Measurements from ENCODE around the gene CD52. TPM values are rescaled to one million over a fixed set of nuclear protein-coding genes. Genes with fewer than 3 reads are reported as not detected.

CD52 gene
- total and polyA plus RNA-seq, 2 donors (not counting 3 experiments of a cell fraction or from before 2014, with no cell fraction given), result not detected

DNA sequence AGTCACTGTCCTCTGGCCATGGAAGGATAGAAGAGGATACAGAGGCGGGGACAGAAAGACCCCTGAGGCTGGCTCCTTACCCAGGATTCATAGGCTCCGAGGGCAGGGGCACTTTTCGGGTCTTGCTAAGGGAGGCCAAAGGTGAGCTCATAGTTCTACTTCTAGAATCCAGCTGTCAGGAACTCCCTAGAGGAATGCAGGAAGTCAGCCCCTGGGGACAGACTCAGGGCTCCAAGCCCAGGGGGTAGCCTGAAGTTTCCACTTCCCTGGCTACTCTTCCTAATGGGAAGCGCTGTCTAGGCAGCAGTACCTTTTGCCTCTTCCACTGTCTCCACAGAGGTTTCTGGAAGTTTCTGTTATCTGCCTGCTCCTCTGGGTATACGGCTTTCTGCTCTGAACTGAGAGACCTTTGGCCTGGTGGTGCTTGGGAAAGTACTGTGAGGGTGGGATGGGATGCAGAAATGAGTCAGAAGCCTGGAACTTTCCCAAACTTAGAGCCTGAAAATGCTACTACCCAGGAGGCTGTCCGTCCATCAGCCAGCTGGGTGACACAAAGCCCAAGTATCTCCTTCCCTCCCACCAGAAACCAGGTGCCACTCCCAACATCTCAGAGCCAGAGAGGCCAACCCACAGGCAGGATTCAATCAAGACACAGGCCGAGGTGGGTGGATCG lies 14.9 kb upstream of the CD52 start:
- POLR2A ChIA-PET, result no interaction called here
- Histone ChIP-seq H4K20me1 (replicated peaks; ENCODE audit: control insufficient read depth, extremely low read depth, insufficient read depth, low read length) (no peaks in the 10 kb centered on the region), H3K27me3 (ENCODE audit: control insufficient read depth in 2 of 2, insufficient read depth in 2 of 2, low read length in 2 of 2) (no peaks in the 10 kb centered on the region), H3K9me1 (replicated peaks; ENCODE audit: control insufficient read depth, extremely low read depth, insufficient read depth, low read length) (no peaks in the 10 kb centered on the region), H3K79me2 (ENCODE audit: control insufficient read depth, insufficient read depth, low read length) (no peaks in the 10 kb centered on the region), H3K4me3 (replicated peaks in 1 of 3; ENCODE audit: insufficient read depth in 1 of 3, low read depth in 1 of 3, low read length in 3 of 3) (no peak overlapping the region), H3K27ac (ENCODE audit: insufficient read depth, low read depth, low read length) (no peak overlapping the region), H3K9me3 (replicated peaks; ENCODE audit: control insufficient read depth, insufficient read depth, low read length) (no peaks in the 10 kb centered on the region), H3K4me1 (ENCODE audit: control insufficient read depth, extremely low read depth, insufficient read depth, low read length) (peaks cover 14% of the 10 kb centered on the region), H3K4me2 (ENCODE audit: insufficient read depth, low read length) (no peak overlapping the region), H2AFZ (ENCODE audit: low read depth, low read length) (no peak overlapping the region), H3K36me3 (ENCODE audit: control insufficient read depth in 2 of 2, extremely low read depth in 1 of 2, insufficient read depth in 2 of 2, low read length in 2 of 2) (no peaks in the 10 kb centered on the region), H3K9ac (replicated peaks; ENCODE audit: extremely low read depth, insufficient read depth, low read length) (no peak overlapping the region)
- no TSS peak for BruUV-seq (replicated peaks)
- FAIRE-seq, result no peak
- CTCF ChIA-PET, result interaction anchor here (1.4 to 3.9 kb wide), 2 partner anchors 12 to 18 kb away, joined by 3 to 18 read pairs; no protein-coding TSS in a partner anchor
- TF ChIP-seq CTCF (IDR thresholded peaks at IDR 0.05; ENCODE audit: extremely low read depth in 1 of 2, insufficient read depth in 1 of 2, low read depth in 1 of 2, low read length in 2 of 2), result no peak
- no peak for TF ChIP-seq GATA2 (IDR thresholded peaks at IDR 0.05; ENCODE audit: insufficient read depth, insufficient read length, low read depth, low read length)
- no peak for TF ChIP-seq EZH2 (IDR thresholded peaks at IDR 0.05; ENCODE audit: borderline replicate concordance, low read depth, low read length, severe bottlenecking)
- no peak for TF ChIP-seq POLR2A (IDR thresholded peaks at IDR 0.05; ENCODE audit: low read depth, low read length)
- no peak for TF ChIP-seq FOS (IDR thresholded peaks at IDR 0.05; ENCODE audit: borderline replicate concordance, insufficient read depth, low read length)
- TF ChIP-seq MYC (IDR thresholded peaks at IDR 0.05; ENCODE audit: low read depth, low read length), result no peak
- no peak for DNase-seq (ENCODE audit: low read depth, low spot score)
- intact Hi-C loops (cut with micrococcal nuclease), result no loop called here
- dilution Hi-C loops (cut with MboI; ENCODE audit: extremely low pct_ligation_motif_present, low sequenced_read_pairs), result no loop called here
